SK-N-SH (cell line): Measurements from ENCODE around the gene DOCK3.

Experiments used
- SMC3 ChIP-seq: IDR thresholded peaks from 2 replicates; pipeline ENCODE4 v1.6.1; 2012; ENCODE audit warnings: low read depth, low read length, improper control_type of control experiment
- TF ChIP-seq, protein P1 (sequence below): fragments of 200-600 bp; sonication (generic); IDR thresholded peaks from 2 replicates; pipeline ENCODE4 v1.6.1; 2017; ENCODE audit warnings: antibody characterized with exemption, mild to moderate bottlenecking, moderate library complexity
- TF ChIP-seq, protein P2 (sequence below): IDR thresholded peaks from 2 replicates; pipeline ENCODE4 v1.4.0; 2012; ENCODE audit warnings: low read depth

DNA sequence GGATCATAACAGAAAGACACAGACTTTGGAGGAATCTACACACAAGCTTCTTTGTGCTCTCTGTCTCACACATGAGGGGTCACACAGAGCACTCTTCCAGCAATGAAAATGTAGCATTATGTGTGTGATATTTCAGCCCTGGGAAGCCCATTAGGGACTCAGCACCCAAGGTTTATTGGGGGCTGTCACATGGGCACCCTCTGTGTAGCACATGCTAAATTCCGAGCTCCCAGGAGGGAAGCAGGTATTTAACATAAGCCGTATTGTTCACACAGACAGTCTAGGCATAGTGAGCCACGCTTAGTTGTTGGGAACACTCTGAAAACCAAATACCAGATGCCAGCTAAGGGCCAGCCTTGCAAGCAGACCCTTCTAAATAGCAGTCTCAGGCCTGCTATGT lies 448.8 kb downstream of the DOCK3 start:
- TF ChIP-seq, protein P1, sequence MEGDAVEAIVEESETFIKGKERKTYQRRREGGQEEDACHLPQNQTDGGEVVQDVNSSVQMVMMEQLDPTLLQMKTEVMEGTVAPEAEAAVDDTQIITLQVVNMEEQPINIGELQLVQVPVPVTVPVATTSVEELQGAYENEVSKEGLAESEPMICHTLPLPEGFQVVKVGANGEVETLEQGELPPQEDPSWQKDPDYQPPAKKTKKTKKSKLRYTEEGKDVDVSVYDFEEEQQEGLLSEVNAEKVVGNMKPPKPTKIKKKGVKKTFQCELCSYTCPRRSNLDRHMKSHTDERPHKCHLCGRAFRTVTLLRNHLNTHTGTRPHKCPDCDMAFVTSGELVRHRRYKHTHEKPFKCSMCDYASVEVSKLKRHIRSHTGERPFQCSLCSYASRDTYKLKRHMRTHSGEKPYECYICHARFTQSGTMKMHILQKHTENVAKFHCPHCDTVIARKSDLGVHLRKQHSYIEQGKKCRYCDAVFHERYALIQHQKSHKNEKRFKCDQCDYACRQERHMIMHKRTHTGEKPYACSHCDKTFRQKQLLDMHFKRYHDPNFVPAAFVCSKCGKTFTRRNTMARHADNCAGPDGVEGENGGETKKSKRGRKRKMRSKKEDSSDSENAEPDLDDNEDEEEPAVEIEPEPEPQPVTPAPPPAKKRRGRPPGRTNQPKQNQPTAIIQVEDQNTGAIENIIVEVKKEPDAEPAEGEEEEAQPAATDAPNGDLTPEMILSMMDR: no peak
- TF ChIP-seq SMC3: no peak
- TF ChIP-seq, protein P2, sequence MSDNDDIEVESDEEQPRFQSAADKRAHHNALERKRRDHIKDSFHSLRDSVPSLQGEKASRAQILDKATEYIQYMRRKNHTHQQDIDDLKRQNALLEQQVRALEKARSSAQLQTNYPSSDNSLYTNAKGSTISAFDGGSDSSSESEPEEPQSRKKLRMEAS: no peak
